H9 (cell line): ENCODE data around the gene AFMID. TPM values are rescaled to one million over a fixed set of nuclear protein-coding genes. Genes with fewer than 3 reads are reported as not detected.

Experiments used
- DNase-seq: peaks from one replicate; pipeline ENCODE4 v3.0.0-alpha.2; 2017
- H2AFZ ChIP-seq: one replicate; pipeline ENCODE4 v1.6.1; 2013; ENCODE audit warnings: mild to moderate bottlenecking, low read length, control low read depth, moderate library complexity
- H2AK5ac ChIP-seq: 2 replicates; pipeline ENCODE4 v1.6.1; 2013; ENCODE audit warnings: low read length, control low read depth, mixed read lengths; ENCODE audit not compliant: insufficient read length
- H2BK120ac ChIP-seq: one replicate; pipeline ENCODE4 v1.6.1; 2013; ENCODE audit warnings: low read depth, mild to moderate bottlenecking, low read length, control low read depth, inconsistent platforms; ENCODE audit not compliant: poor library complexity, severe bottlenecking
- H2BK12ac ChIP-seq: 2 replicates; pipeline ENCODE4 v1.6.1; 2013; ENCODE audit warnings: low read length, control low read depth, mixed read lengths, low read depth; ENCODE audit not compliant: insufficient read length
- H2BK15ac ChIP-seq: 2 replicates; pipeline ENCODE4 v1.6.1; 2013; ENCODE audit warnings: low read depth, low read length, control low read depth
- H2BK20ac ChIP-seq: one replicate; pipeline ENCODE4 v1.6.1; 2013; ENCODE audit warnings: low read depth, mild to moderate bottlenecking, low read length, control low read depth, inconsistent platforms; ENCODE audit not compliant: poor library complexity, severe bottlenecking
- H2BK5ac ChIP-seq: 2 replicates; pipeline ENCODE4 v1.6.1; 2013; ENCODE audit warnings: low read length, control low read depth, mixed read lengths; ENCODE audit not compliant: insufficient read length
- H3K14ac ChIP-seq: 2 replicates; pipeline ENCODE4 v1.6.1; 2013; ENCODE audit warnings: low read length, control low read depth; ENCODE audit not compliant: insufficient read depth
- H3K18ac ChIP-seq: 2 replicates; pipeline ENCODE4 v1.6.1; 2013; ENCODE audit warnings: low read depth, mild to moderate bottlenecking, mixed read lengths, low read length, control low read depth; ENCODE audit not compliant: insufficient read length
- H3K23ac ChIP-seq: 2 replicates; pipeline ENCODE4 v1.6.1; 2013; ENCODE audit warnings: low read length, control low read depth, mixed read lengths, low read depth; ENCODE audit not compliant: insufficient read length
- H3K23me2 ChIP-seq: 2 replicates; pipeline ENCODE4 v1.6.1; 2013; ENCODE audit warnings: low read depth, mild to moderate bottlenecking, mixed read lengths, low read length, control low read depth; ENCODE audit not compliant: insufficient read length, poor library complexity, severe bottlenecking
- H3K27ac ChIP-seq: 2 replicates; pipeline ENCODE4 v1.5.1; 2013; ENCODE audit warnings: low read length, control low read depth, mixed read lengths, low read depth; ENCODE audit not compliant: insufficient read length
- H3K27me3 ChIP-seq: 2 replicates; pipeline ENCODE4 v1.6.1; 2013; ENCODE audit warnings: low read length, control low read depth, inconsistent platforms; ENCODE audit not compliant: insufficient read depth
- H3K4ac ChIP-seq: 2 replicates; pipeline ENCODE4 v1.6.1; 2013; ENCODE audit warnings: low read depth, mild to moderate bottlenecking, control low read depth, inconsistent platforms, low read length, moderate library complexity
- H3K4me1 ChIP-seq: 2 replicates; pipeline ENCODE4 v1.6.1; 2013; ENCODE audit warnings: low read length, control low read depth, inconsistent platforms; ENCODE audit not compliant: insufficient read depth
- H3K4me2 ChIP-seq: 2 replicates; pipeline ENCODE4 v1.6.1; 2013; ENCODE audit warnings: low read length, control low read depth, mixed read lengths; ENCODE audit not compliant: insufficient read length, insufficient read depth
- H3K56ac ChIP-seq: 2 replicates; pipeline ENCODE4 v1.6.1; 2013; ENCODE audit warnings: low read depth, mild to moderate bottlenecking, mixed read lengths, low read length, control low read depth; ENCODE audit not compliant: insufficient read length
- H3K79me1 ChIP-seq: 2 replicates; pipeline ENCODE4 v1.6.1; 2013; ENCODE audit warnings: low read depth, mild to moderate bottlenecking, moderate library complexity, low read length, control low read depth, inconsistent platforms; ENCODE audit not compliant: insufficient read depth, poor library complexity, severe bottlenecking
- H3K79me2 ChIP-seq: 2 replicates; pipeline ENCODE4 v1.6.1; 2013; ENCODE audit warnings: low read length, control low read depth, inconsistent platforms; ENCODE audit not compliant: insufficient read depth
- H3K9ac ChIP-seq: 2 replicates; pipeline ENCODE4 v1.6.1; 2013; ENCODE audit warnings: low read length, control low read depth, mixed read lengths; ENCODE audit not compliant: insufficient read length; ENCODE audit errors: extremely low read depth
- H3K9me3 ChIP-seq: one replicate; pipeline ENCODE4 v1.6.1; 2013; ENCODE audit warnings: low read depth, low read length, inconsistent platforms; ENCODE audit not compliant: control insufficient read depth
- H3T11ph ChIP-seq: one replicate; pipeline ENCODE4 v1.6.1; 2013; ENCODE audit warnings: mild to moderate bottlenecking, low read length, control low read depth, inconsistent platforms
- H4K20me1 ChIP-seq: one replicate; pipeline ENCODE4 v1.6.1; 2013; ENCODE audit not compliant: control insufficient read depth, insufficient read length, insufficient read depth
- H4K5ac ChIP-seq: 2 replicates; pipeline ENCODE4 v1.6.1; 2013; ENCODE audit warnings: low read depth, mild to moderate bottlenecking, mixed read lengths, low read length, control low read depth; ENCODE audit not compliant: insufficient read length
- H4K8ac ChIP-seq: replicated peaks from 2 replicates; pipeline ENCODE4 v1.6.1; 2013; ENCODE audit warnings: low read length, control low read depth, mixed read lengths, low read depth; ENCODE audit not compliant: insufficient read length
- H4K91ac ChIP-seq: 2 replicates; pipeline ENCODE4 v1.6.1; 2013; ENCODE audit warnings: low read depth, mild to moderate bottlenecking, moderate library complexity, mixed read lengths, low read length, control low read depth; ENCODE audit not compliant: insufficient read length
- H3K27ac Mint-ChIP-seq, 3 experiments: 2 replicates in 2 of 3; 3 replicates in 1 of 3; pipeline ENCODE4 v1.8.0; 2020 to 2021; ENCODE audit warnings: mixed read lengths in 3 of 3, mild to moderate bottlenecking in 1 of 3, moderate library complexity in 1 of 3
- H3K27me3 Mint-ChIP-seq: 2 replicates; pipeline ENCODE4 v1.8.0; 2021; ENCODE audit warnings: low read depth, mild to moderate bottlenecking, moderate library complexity, mixed read lengths
- H3K36me3 Mint-ChIP-seq, 3 experiments: 2 replicates in 2 of 3; 3 replicates in 1 of 3; pipeline ENCODE4 v1.8.0; 2020 to 2021; ENCODE audit warnings: low read depth in 3 of 3, mixed read lengths in 3 of 3; ENCODE audit not compliant: insufficient read depth in 1 of 3
- H3K4me1 Mint-ChIP-seq, 2 experiments: 2 replicates each; pipeline ENCODE4 v1.8.0; 2020; ENCODE audit warnings: mixed read lengths in 2 of 2
- H3K4me3 Mint-ChIP-seq, 2 experiments: 2 replicates in 1 of 2; 3 replicates in 1 of 2; pipeline ENCODE4 v1.8.0; 2020 to 2021; ENCODE audit warnings: mild to moderate bottlenecking in 2 of 2, mixed read lengths in 2 of 2, moderate library complexity in 1 of 2
- H3K9me3 Mint-ChIP-seq, 2 experiments: 2 replicates in 1 of 2; 3 replicates in 1 of 2; pipeline ENCODE4 v1.8.0; 2020; ENCODE audit warnings: mild to moderate bottlenecking in 2 of 2, mixed read lengths in 2 of 2, moderate library complexity in 1 of 2
- CTCF ChIP-seq: fragments of 200-600 bp; sonication (generic); conservative IDR thresholded peaks from 3 replicates; pipeline ENCODE4 v1.8.0; 2021; ENCODE audit warnings: antibody characterized with exemption, mild to moderate bottlenecking
- WGBS: extraction: QIAGEN DNeasy Blood & Tissue Kit; methylation state at CpG from one replicate; pipeline ENCODE4 v1.1.7; 2013; ENCODE audit warnings: missing lambda C conversion rate, low lambda C conversion rate, mixed read lengths; ENCODE audit not compliant: insufficient read length; ENCODE audit errors: extremely low coverage; 5-methylcytosine and 5-hydroxymethylcytosine counted together
- total RNA-seq: library from RNA; stranded (reverse); gene quantifications from 2 replicates; pipeline ENCODE4 v1.2.1, GENCODE V29; 2021

Gene AFMID
- total RNA-seq, 1 experiment from 2014 or later, result 64.1 TPM

- no peaks in the 10 kb centered on the region; the same call in 1 of the 2 replicates for H3K27me3 Mint-ChIP-seq
- Histone ChIP-seq H3K27ac (no peak overlapping the region), H4K5ac (no peak overlapping the region), H3T11ph (no peak overlapping the region), H2BK5ac (no peak overlapping the region), H3K14ac (no peak overlapping the region), H3K79me2 (no peaks in the 10 kb centered on the region), H3K23ac (no peak overlapping the region), H3K23me2 (no peaks in the 10 kb centered on the region), H3K56ac (no peak overlapping the region), H2BK120ac (no peak overlapping the region), H2AFZ (no peak overlapping the region), H3K9me3 (no peaks in the 10 kb centered on the region), H2BK12ac (no peak overlapping the region), H4K8ac (no peak overlapping the region), H3K4me2 (no peak overlapping the region), H2AK5ac (no peak overlapping the region), H3K18ac (no peak overlapping the region), H3K27me3 (no peaks in the 10 kb centered on the region), H3K4ac (no peak overlapping the region), H3K79me1 (no peaks in the 10 kb centered on the region), H2BK20ac (no peak overlapping the region), H4K91ac (no peak overlapping the region), H3K9ac (no peak overlapping the region), H3K4me1 (no peaks in the 10 kb centered on the region; the same call in 1 of the 2 replicates), H2BK15ac (no peak overlapping the region), H4K20me1 (no peaks in the 10 kb centered on the region)
- peak overlapping the region in 1 of 2 experiments; percentile 56; a peak in 1 of 5 replicates for H3K4me3 Mint-ChIP-seq
- TF ChIP-seq CTCF, result no peak
- no peak for DNase-seq
- no peaks in the 10 kb centered on the region; a peak in 1 of 5 replicates for H3K9me3 Mint-ChIP-seq
- H3K36me3 Mint-ChIP-seq, result peaks cover 42 to 77% (median 65%) of the 10 kb centered on the region in 3 experiments
- peak overlapping the region in 2 of 3 experiments; percentile 58 to 79; a peak in 4 of 7 replicates for H3K27ac Mint-ChIP-seq
- no CpG with 5 or more reads among the region's 14 CpGs for WGBS
- H3K4me1 Mint-ChIP-seq, result peaks cover 26 to 46% of the 10 kb centered on the region in 2 experiments
Observed at GRCh38 chr17:78175643-78175981, 11.6 kb upstream of the AFMID start.
